Lower leg skin (tissue), 4 donors: ENCODE measurements around the gene NPC1L1. TPM values are rescaled to one million over a fixed set of nuclear protein-coding genes. Genes with fewer than 3 reads are reported as not detected.

ENCODE experiments used
- DNase-seq, 2 donors: peaks; one replicate each; pipeline ENCODE4 v3.0.0-alpha.2; 2019; ENCODE audit warnings: low spot score in 2 of 2
- H3K4me3 ChIP-seq: fragments of 200-600 bp; sonication (generic); 2 replicates; pipeline ENCODE4 v1.5.1; 2017; ENCODE audit warnings: mild to moderate bottlenecking, low read depth; ENCODE audit not compliant: poor library complexity, severe bottlenecking
- POLR2A ChIP-seq, 2 donors: fragments of 450-650 bp; IDR thresholded peaks; one replicate each; pipeline ENCODE4 v1.6.1; 2016 to 2017; ENCODE audit warnings: antibody characterized with exemption in 2 of 2, mild to moderate bottlenecking in 1 of 2, moderate library complexity in 1 of 2
- WGBS, 2 donors: methylation state at CpG; one replicate each; pipeline ENCODE4 v1.1.5; 2018; 5-methylcytosine and 5-hydroxymethylcytosine counted together
- intact Hi-C: fragments of 100-400 bp; cut with DNase I; formaldehyde crosslinking; loops from one replicate; pipeline ENCODE4 v1.15.0; 2023; ENCODE audit warnings: low total_unique reads
- total RNA-seq, 4 donors: library from RNA; depleted of rRNA; stranded (reverse); fragments of >200 nt; gene quantifications; one replicate each; pipeline ENCODE4 v1.1.0, GENCODE V29; 2016
- TF ChIP-seq, protein P1 (sequence below), 3 donors: fragments of 450-650 bp; IDR thresholded peaks; one replicate each; pipeline ENCODE4 v1.5.1; 2016; ENCODE audit warnings: antibody characterized with exemption in 3 of 3, mild to moderate bottlenecking in 3 of 3, moderate library complexity in 2 of 3

Gene NPC1L1
- total RNA-seq, 4 donors from 2014 or later: 0.08 to 0.13 (median 0.10) TPM; not detected in 1

DNA sequence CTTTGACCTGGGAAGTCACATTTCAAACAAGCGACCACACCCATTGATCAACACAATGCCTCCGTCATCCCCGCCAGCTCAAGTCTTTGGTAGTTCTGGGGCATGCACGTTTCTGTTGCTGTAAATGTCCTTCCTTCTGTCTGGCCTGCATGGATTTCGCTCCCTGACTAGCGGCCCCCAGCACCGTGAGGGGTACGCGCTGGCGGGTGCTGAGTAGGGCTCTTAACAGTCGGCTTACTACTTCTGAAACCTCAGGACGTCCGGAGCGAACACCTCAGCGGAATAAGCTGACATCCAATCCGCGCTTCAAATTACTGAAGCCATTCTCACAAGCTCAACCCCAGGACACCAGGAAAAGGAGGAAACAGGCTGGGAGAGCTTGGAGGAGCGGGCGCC, 51.2 kb downstream of the NPC1L1 start:
- intact Hi-C loops: loop anchor here (10.0 kb wide), 1 partner anchor 75 kb away; no protein-coding TSS in a partner anchor
- peak in 1 of 2 donors; percentile 80 for DNase-seq
- no peak for TF ChIP-seq POLR2A (IDR thresholded peaks at IDR 0.05)
- TF ChIP-seq, protein P1, sequence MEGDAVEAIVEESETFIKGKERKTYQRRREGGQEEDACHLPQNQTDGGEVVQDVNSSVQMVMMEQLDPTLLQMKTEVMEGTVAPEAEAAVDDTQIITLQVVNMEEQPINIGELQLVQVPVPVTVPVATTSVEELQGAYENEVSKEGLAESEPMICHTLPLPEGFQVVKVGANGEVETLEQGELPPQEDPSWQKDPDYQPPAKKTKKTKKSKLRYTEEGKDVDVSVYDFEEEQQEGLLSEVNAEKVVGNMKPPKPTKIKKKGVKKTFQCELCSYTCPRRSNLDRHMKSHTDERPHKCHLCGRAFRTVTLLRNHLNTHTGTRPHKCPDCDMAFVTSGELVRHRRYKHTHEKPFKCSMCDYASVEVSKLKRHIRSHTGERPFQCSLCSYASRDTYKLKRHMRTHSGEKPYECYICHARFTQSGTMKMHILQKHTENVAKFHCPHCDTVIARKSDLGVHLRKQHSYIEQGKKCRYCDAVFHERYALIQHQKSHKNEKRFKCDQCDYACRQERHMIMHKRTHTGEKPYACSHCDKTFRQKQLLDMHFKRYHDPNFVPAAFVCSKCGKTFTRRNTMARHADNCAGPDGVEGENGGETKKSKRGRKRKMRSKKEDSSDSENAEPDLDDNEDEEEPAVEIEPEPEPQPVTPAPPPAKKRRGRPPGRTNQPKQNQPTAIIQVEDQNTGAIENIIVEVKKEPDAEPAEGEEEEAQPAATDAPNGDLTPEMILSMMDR (IDR thresholded peaks at IDR 0.05): no peak
- 0% methylated on average over 16 to 17 of the region's 19 CpGs for WGBS, 2 donors
- H3K4me3 ChIP-seq: peak overlapping the region; percentile 96

DNA sequence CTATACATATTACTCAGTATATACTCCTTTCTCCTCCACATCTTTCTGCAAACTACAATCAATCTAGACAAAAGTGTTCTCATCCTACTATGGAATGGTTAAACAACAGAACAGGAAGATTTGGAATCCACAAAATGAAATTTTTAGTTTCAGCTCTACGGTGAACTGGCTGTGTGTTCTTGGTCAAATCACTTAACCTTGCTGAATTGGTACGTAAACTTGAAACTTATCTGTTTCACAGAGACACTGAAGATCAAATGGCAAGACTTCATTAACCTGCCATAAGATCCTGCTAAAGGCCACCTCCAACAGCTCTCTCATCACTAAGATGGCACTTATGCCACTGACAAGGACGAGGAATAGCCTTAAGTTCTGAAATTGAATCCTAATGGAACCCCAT, 52.2 kb downstream of the NPC1L1 start:
- DNase-seq: no peak
- no peak for TF ChIP-seq POLR2A (IDR thresholded peaks at IDR 0.05)
- TF ChIP-seq, protein P1 (IDR thresholded peaks at IDR 0.05): no peak
- intact Hi-C loops: no loop called here
- 87 to 89% methylated on average over 3 of the region's 3 CpGs for WGBS, 2 donors
- no peak overlapping the region for H3K4me3 ChIP-seq

DNA sequence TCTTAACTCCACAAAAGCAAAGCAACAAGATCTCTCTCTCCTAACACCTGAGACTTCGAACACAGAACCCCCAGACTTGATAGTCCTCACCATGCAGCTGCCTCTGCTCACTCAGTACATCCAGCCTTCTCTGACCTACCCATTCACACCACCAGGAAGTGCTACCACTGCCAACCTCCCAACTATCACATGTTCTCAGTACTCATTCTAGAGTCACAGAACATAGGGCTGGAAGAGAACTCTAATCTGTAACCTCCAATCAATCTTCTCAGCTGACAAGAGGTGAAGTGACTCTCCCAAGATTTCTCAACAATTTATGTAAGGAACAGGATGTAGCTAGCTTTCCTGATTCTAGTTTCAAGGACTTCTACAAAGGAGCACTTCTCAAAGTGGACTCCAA, 54.4 kb downstream of the NPC1L1 start:
- no peak for TF ChIP-seq POLR2A (IDR thresholded peaks at IDR 0.05)
- TF ChIP-seq, protein P1 (IDR thresholded peaks at IDR 0.05): no peak
- 88 to 96% methylated on average over 1 of the region's 1 CpG for WGBS, 2 donors
- no peak overlapping the region for H3K4me3 ChIP-seq
- DNase-seq: no peak
- intact Hi-C loops: no loop called here

DNA sequence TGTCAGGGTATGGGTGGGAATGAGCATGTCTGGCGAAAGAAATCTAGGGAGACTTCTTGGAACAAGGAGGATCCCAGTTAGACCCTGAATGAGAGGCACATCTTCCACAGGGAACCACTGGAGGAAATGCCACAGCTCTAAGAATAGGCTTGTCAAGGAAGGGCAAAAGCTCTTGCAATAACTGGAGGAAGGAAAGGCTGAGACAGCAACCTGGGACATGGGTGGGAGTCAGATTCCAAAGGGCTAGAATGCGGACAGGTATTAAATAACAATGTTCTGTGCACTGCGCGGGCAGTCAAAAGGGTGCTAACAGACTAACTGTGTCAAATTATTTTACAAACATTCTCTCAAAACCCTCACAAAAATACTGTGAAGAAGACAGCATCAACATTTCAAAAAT, 55.1 kb downstream of the NPC1L1 start:
- no peak for TF ChIP-seq POLR2A (IDR thresholded peaks at IDR 0.05)
- TF ChIP-seq, protein P1 (IDR thresholded peaks at IDR 0.05): no peak
- intact Hi-C loops: no loop called here
- no peak overlapping the region for H3K4me3 ChIP-seq
- 87 to 89% methylated on average over 4 of the region's 4 CpGs for WGBS, 2 donors
- DNase-seq: no peak

DNA sequence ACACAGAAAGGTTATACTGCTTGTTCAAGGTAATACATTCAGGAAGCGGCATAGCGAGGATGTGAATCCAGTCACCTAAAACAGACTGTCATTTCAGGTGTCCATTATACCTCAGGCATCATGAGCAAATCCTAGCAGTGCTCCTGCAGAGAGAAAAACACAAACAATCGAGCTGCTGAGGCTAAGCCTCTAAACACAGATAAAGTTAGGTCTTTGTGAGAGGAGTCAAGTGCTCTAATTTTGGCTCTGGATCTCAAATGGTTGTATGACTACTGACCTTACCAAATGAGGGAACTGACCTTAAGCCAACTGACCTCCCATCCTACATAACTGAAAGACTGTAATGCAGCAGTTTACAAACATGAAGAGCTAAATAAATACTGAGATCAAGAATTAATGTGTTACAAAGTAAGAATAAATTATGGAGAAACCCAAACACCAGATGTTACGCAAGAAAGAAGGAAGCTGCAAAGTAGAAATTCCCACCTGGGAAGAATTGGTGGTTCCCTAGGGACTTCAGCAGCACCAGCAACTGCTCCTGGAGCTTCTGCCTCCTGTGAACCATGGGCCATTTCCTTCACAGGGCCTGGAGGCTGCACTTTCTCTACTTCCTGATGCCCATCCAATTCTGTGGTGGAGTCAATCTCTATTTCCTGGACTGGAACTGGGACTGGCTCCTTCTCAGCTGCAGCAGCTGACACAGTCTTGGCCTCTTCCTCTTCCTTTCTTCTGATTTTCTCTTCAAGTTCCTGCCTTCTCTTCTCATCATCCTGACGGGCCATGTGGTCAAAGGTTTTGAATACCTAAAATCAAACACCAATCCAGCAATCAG, 56.4 kb downstream of the NPC1L1 start:
- intact Hi-C loops: no loop called here
- H3K4me3 ChIP-seq: no peak overlapping the region
- no peak for TF ChIP-seq POLR2A (IDR thresholded peaks at IDR 0.05)
- TF ChIP-seq, protein P1 (IDR thresholded peaks at IDR 0.05): no peak
- whole genome bisulfite sequencing, 2 donors: 89 to 93% methylated on average over 5 of the region's 5 CpGs
- no peak for DNase-seq
